ENCODE data around the gene MTHFD2L. TPM values are rescaled to one million over a fixed set of nuclear protein-coding genes. Genes with fewer than 3 reads are reported as not detected.

The MTHFD2L gene
- total RNA-seq, 6 experiments from 2014 or later = 5.2 to 9.0 (median 8.1) TPM

GRCh38 chr4:74294681-74295080 lies 136.8 kb downstream of the MTHFD2L start:
- Mint-ChIP-seq H3K27me3 (ENCODE audit: insufficient read depth) (no peaks in the 10 kb centered on the region), H3K36me3 (ENCODE audit: low read depth) (peaks cover 7% of the 10 kb centered on the region; the same call in 1 of the 2 replicates), H3K4me3 (no peak overlapping the region), H3K9me3 (no peaks in the 10 kb centered on the region), H3K27ac (no peak overlapping the region), H3K4me1 (ENCODE audit: low read depth) (peaks cover 26% of the 10 kb centered on the region)
- DNase-seq = no peak
- TF ChIP-seq CTCF (IDR thresholded peaks at IDR 0.05) = no peak

- no peaks in the 10 kb centered on the region for H3K9me3 Mint-ChIP-seq
- H3K36me3 Mint-ChIP-seq (ENCODE audit: low read depth) = no peaks in the 10 kb centered on the region
- no peak overlapping the region for H3K27ac Mint-ChIP-seq
- no peak overlapping the region for H3K4me3 Mint-ChIP-seq
- H3K27me3 Mint-ChIP-seq (ENCODE audit: insufficient read depth) = no peaks in the 10 kb centered on the region
- peaks cover 12% of the 10 kb centered on the region for H3K4me1 Mint-ChIP-seq (ENCODE audit: low read depth)
- no peak for DNase-seq
- no peak for TF ChIP-seq CTCF (IDR thresholded peaks at IDR 0.05)
Measured at GRCh38 chr4:74297539-74297938, 139.6 kb downstream of the MTHFD2L start.

- no peak for TF ChIP-seq CTCF (IDR thresholded peaks at IDR 0.05)
- H3K27ac Mint-ChIP-seq = no peak overlapping the region
- no peaks in the 10 kb centered on the region for H3K27me3 Mint-ChIP-seq (ENCODE audit: insufficient read depth)
- H3K4me3 Mint-ChIP-seq = no peak overlapping the region
- no peaks in the 10 kb centered on the region for H3K9me3 Mint-ChIP-seq
- no peaks in the 10 kb centered on the region for H3K36me3 Mint-ChIP-seq (ENCODE audit: low read depth)
- DNase-seq = no peak
- peaks cover 13% of the 10 kb centered on the region for H3K4me1 Mint-ChIP-seq (ENCODE audit: low read depth)
Measured at GRCh38 chr4:74304095-74304625, 146.2 kb downstream of the MTHFD2L start.

GRCh38 chr4:74305000-74305399 lies 147.1 kb downstream of the MTHFD2L start:
- Mint-ChIP-seq H3K27me3 (ENCODE audit: insufficient read depth) (no peaks in the 10 kb centered on the region), H3K4me1 (ENCODE audit: low read depth) (peaks cover 13% of the 10 kb centered on the region), H3K9me3 (no peaks in the 10 kb centered on the region), H3K4me3 (no peak overlapping the region), H3K36me3 (ENCODE audit: low read depth) (no peaks in the 10 kb centered on the region), H3K27ac (no peak overlapping the region)
- no peak for DNase-seq
- TF ChIP-seq CTCF (IDR thresholded peaks at IDR 0.05) = no peak

- Mint-ChIP-seq H3K27ac (no peak overlapping the region), H3K9me3 (no peaks in the 10 kb centered on the region), H3K27me3 (ENCODE audit: insufficient read depth) (no peaks in the 10 kb centered on the region), H3K4me3 (no peak overlapping the region), H3K36me3 (ENCODE audit: low read depth) (no peaks in the 10 kb centered on the region), H3K4me1 (ENCODE audit: low read depth) (peaks cover 17% of the 10 kb centered on the region)
- no peak for TF ChIP-seq CTCF (IDR thresholded peaks at IDR 0.05)
- DNase-seq = no peak
Measured at GRCh38 chr4:74307170-74307569, 149.3 kb downstream of the MTHFD2L start.

- no peak for TF ChIP-seq CTCF (IDR thresholded peaks at IDR 0.05)
- H3K4me3 Mint-ChIP-seq = no peak within 1 kb of the TSS
- H3K36me3 Mint-ChIP-seq (ENCODE audit: low read depth) = no peaks in the 10 kb centered on the region
- no peak for DNase-seq
- H3K27ac Mint-ChIP-seq = peak within 1 kb of the TSS; percentile 6; the same call in 1 of the 2 replicates
- peaks cover 17% of the 10 kb centered on the region for H3K4me1 Mint-ChIP-seq (ENCODE audit: low read depth)
- no peaks in the 10 kb centered on the region for H3K27me3 Mint-ChIP-seq (ENCODE audit: insufficient read depth)
- H3K9me3 Mint-ChIP-seq = no peaks in the 10 kb centered on the region
Measured at GRCh38 chr4:74308215-74308614, 150.3 kb downstream of the MTHFD2L start, which contains the start of gene EPGN. Gene EPGN (plus strand): TSS chr4:74308470. CDS start chr4:74308534, 64 bp downstream.
